ENCODE data around the gene PPM1H.

Gene PPM1H

DNA sequence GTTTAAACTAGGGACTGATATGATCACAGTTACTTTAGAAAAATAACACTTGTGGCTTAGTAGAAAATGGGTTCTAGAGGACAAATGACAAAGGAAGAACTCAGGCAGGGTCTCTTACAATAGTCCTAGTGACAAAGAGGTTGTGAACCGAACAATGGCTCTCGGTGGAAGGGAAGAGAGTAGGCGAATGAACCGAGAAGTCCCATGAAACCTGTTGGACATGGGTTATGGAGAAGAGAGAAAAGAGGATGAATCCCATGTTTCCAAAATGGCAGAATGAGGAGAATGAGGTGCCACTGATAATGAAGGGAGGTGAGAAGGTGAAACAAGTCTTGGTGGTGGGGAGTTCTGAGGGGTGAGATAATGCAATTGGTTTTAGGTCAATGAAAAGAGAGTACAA, 94.1 kb downstream of the PPM1H start:
- no peak for DNase-seq (ENCODE audit: low read depth, low spot score)
- Histone ChIP-seq H3K27ac (no peak overlapping the region), H3K9ac (ENCODE audit: insufficient read length) (no peak overlapping the region), H3K9me3 (ENCODE audit: low read depth, low read length) (no peaks in the 10 kb centered on the region), H3K4me3 (no peak overlapping the region), H3K36me3 (ENCODE audit: insufficient read depth, low read length) (no peaks in the 10 kb centered on the region)
- TF ChIP-seq FOXP2 (optimal IDR thresholded peaks at IDR 0.05; ENCODE audit: control extremely low read depth, extremely low read length, insufficient read depth): no peak
- no peak for TF ChIP-seq EZH2 (IDR thresholded peaks at IDR 0.05)
- no peak for TF ChIP-seq POLR2AphosphoS5 (IDR thresholded peaks at IDR 0.05; ENCODE audit: borderline replicate concordance, low read depth, low read length)

DNA sequence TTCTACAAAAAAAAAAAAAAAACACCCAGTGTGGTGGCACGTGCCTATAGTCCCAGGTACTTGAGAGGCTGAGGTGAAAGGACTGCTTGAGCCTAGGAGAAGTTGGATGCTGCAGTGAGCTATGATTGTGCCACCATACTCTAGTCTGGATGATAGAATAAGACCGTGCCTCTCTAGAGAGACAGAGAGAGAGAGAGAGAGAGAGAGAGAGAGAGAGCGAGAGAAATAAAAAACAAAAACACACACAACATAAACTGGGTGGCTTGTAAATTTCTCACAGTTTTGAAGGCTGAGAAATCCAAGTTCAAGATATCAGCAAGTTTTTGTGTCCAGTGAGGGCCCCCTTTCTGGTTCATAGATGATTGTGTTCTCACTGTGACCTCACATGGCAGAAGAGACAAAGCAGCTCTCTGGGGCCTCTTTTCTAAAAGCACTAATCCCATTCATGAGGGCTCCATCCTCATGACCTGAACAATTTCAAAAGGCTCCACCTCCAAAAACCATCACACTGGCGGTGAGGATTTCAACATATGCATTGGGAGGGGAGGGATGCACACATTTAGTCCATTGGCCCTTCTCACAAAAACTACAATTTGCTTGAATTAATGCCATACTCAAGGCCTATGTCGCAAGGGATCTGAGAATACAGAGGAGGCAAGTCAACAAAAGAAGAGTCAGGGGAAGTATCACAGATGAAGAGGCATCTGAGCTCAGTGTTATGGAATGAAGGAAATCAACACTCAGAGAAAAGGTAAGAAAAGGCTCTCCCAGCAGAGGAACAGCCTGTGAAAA, 94.9 kb downstream of the PPM1H start:
- H3K27ac ChIP-seq: no peak overlapping the region
- no peak overlapping the region for H3K4me3 ChIP-seq
- TF ChIP-seq POLR2AphosphoS5 (IDR thresholded peaks at IDR 0.05; ENCODE audit: borderline replicate concordance, low read depth, low read length): no peak
- TF ChIP-seq FOXP2 (optimal IDR thresholded peaks at IDR 0.05; ENCODE audit: control extremely low read depth, extremely low read length, insufficient read depth): no peak
- no peak for TF ChIP-seq EZH2 (IDR thresholded peaks at IDR 0.05)
- H3K36me3 ChIP-seq (ENCODE audit: insufficient read depth, low read length): no peaks in the 10 kb centered on the region
- DNase-seq (ENCODE audit: low read depth, low spot score): no peak
- no peak overlapping the region for H3K9ac ChIP-seq (ENCODE audit: insufficient read length)
- H3K9me3 ChIP-seq (ENCODE audit: low read depth, low read length): no peaks in the 10 kb centered on the region

DNA sequence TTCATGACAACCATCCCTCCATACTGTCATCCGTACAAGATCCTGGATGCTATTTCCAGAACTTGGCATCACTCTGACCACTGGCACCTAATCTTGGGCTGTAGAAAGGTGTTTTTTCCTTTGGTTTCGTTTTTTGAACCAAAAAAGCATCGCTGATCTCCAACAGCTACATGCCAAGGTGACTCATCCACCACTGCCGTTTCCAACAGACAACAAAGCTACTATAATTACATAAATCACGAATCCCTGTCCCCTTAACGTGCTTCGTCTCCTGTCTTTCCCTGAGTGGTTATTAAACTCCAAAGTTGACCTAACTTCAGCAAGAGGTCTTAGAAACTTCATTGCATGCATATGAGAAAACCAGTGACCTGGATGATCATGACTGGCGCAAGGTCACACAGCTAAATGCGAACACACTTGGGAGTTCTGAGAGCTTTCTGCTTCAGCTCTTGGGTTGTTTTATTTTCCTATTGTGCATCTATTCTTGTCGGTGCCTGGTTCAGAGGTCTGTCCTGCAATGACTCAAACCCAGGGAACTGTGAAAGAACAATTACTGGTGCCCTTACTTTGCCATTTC, 99.9 kb downstream of the PPM1H start:
- no peak for DNase-seq (ENCODE audit: low read depth, low spot score)
- Histone ChIP-seq H3K9ac (ENCODE audit: insufficient read length) (no peak overlapping the region), H3K36me3 (ENCODE audit: insufficient read depth, low read length) (no peaks in the 10 kb centered on the region), H3K4me3 (no peak overlapping the region), H3K27ac (no peak overlapping the region), H3K9me3 (ENCODE audit: low read depth, low read length) (no peaks in the 10 kb centered on the region)
- TF ChIP-seq EZH2 (IDR thresholded peaks at IDR 0.05) (no peak), POLR2AphosphoS5 (IDR thresholded peaks at IDR 0.05; ENCODE audit: borderline replicate concordance, low read depth, low read length) (no peak), FOXP2 (optimal IDR thresholded peaks at IDR 0.05; ENCODE audit: control extremely low read depth, extremely low read length, insufficient read depth) (no peak)

DNA sequence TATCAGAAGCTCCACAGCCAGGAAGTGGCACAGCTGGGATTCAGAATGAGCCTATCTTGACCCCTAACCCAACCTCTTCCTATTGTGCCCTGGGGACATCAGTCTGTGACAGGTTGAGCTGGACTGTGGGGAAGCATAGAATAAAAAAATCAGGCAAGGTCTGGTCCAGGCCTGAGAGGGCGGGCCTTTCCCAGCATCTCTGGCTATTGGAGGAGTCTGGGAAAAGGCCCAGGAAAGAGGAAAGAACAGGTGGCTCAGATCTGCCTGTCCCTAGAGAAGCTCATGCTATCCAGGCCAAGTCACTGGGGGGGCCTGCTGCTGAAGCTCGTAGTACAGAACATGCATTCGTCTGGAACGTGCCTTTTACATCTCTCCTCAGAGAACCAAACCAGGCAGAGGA, 100.5 kb downstream of the PPM1H start:
- H3K27ac ChIP-seq: no peak overlapping the region
- H3K9ac ChIP-seq (ENCODE audit: insufficient read length): no peak overlapping the region
- no peaks in the 10 kb centered on the region for H3K9me3 ChIP-seq (ENCODE audit: low read depth, low read length)
- no peak for TF ChIP-seq POLR2AphosphoS5 (IDR thresholded peaks at IDR 0.05; ENCODE audit: borderline replicate concordance, low read depth, low read length)
- no peak for TF ChIP-seq EZH2 (IDR thresholded peaks at IDR 0.05)
- TF ChIP-seq FOXP2 (optimal IDR thresholded peaks at IDR 0.05; ENCODE audit: control extremely low read depth, extremely low read length, insufficient read depth): no peak
- no peaks in the 10 kb centered on the region for H3K36me3 ChIP-seq (ENCODE audit: insufficient read depth, low read length)
- DNase-seq (ENCODE audit: low read depth, low spot score): no peak
- H3K4me3 ChIP-seq: no peak overlapping the region

DNA sequence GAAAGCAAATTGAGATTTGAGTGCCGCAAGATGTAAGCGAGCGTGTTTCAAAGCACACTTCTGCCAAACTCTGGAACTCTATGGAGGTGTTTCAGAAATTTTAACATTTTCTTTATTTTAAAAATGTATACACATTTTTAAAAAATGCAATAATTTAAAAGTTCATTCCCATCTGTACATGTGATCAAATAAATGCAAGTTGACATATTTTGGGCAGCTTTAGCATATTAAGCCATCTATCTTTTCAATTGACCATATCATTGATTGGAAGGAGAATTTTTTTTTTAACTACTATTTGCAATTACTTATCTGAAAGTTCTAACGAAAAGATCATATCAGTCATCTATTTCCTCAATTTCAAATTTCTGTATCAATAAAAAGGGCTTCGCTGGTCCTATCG, 101.3 kb downstream of the PPM1H start:
- no peak overlapping the region for H3K9ac ChIP-seq (ENCODE audit: insufficient read length)
- no peak for TF ChIP-seq POLR2AphosphoS5 (IDR thresholded peaks at IDR 0.05; ENCODE audit: borderline replicate concordance, low read depth, low read length)
- no peak for TF ChIP-seq FOXP2 (optimal IDR thresholded peaks at IDR 0.05; ENCODE audit: control extremely low read depth, extremely low read length, insufficient read depth)
- no peak for TF ChIP-seq EZH2 (IDR thresholded peaks at IDR 0.05)
- H3K9me3 ChIP-seq (ENCODE audit: low read depth, low read length): no peaks in the 10 kb centered on the region
- no peak for DNase-seq (ENCODE audit: low read depth, low spot score)
- no peak overlapping the region for H3K4me3 ChIP-seq
- H3K27ac ChIP-seq: no peak overlapping the region
- H3K36me3 ChIP-seq (ENCODE audit: insufficient read depth, low read length): no peaks in the 10 kb centered on the region

DNA sequence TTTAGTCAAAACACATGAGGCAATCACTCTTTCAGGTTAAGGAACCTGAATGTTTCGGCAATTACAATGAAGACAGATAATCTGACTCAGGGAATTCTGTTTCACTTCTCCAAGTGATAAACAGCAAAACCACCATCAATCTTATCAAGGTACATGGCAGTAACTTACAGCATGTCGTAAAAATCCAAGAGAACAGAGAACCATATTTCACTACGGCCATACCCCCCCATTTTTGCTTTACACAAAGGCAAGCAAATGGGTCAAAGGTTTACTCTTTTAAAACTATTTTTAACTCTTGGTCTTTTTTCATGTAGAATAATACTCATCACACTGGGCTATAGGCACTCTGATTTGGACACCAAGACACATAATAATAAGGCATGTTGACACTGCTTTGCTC, 102.4 kb downstream of the PPM1H start:
- Histone ChIP-seq H3K27ac (no peak overlapping the region), H3K4me3 (no peak overlapping the region), H3K9ac (ENCODE audit: insufficient read length) (no peak overlapping the region), H3K9me3 (ENCODE audit: low read depth, low read length) (no peaks in the 10 kb centered on the region), H3K36me3 (ENCODE audit: insufficient read depth, low read length) (no peaks in the 10 kb centered on the region)
- no peak for DNase-seq (ENCODE audit: low read depth, low spot score)
- no peak for TF ChIP-seq FOXP2 (optimal IDR thresholded peaks at IDR 0.05; ENCODE audit: control extremely low read depth, extremely low read length, insufficient read depth)
- no peak for TF ChIP-seq EZH2 (IDR thresholded peaks at IDR 0.05)
- no peak for TF ChIP-seq POLR2AphosphoS5 (IDR thresholded peaks at IDR 0.05; ENCODE audit: borderline replicate concordance, low read depth, low read length)

DNA sequence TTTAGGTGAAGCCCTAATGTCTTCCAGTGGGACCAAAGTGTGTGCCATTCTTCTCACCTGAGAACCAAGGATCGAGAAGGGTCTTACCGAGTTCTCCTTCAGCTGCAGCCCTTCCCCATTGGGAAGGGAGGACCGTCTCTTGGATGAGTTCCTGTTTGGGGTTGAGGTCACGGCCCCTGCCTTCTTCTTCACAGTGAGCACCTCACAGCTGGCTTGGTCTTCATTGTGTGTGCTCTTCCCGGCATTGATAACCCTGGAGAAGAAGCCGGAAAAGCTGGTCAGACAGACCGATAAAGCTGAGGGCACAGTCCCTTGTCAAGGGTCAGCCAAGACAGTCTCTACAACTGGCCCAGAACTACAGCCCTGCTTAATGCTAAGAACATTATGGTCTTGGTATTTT, 102.9 kb downstream of the PPM1H start:
- H3K27ac ChIP-seq: no peak overlapping the region
- H3K9me3 ChIP-seq (ENCODE audit: low read depth, low read length): no peaks in the 10 kb centered on the region
- H3K36me3 ChIP-seq (ENCODE audit: insufficient read depth, low read length): no peaks in the 10 kb centered on the region
- DNase-seq (ENCODE audit: low read depth, low spot score): no peak
- H3K4me3 ChIP-seq: no peak overlapping the region
- TF ChIP-seq EZH2 (IDR thresholded peaks at IDR 0.05) (no peak), FOXP2 (optimal IDR thresholded peaks at IDR 0.05; ENCODE audit: control extremely low read depth, extremely low read length, insufficient read depth) (no peak), POLR2AphosphoS5 (IDR thresholded peaks at IDR 0.05; ENCODE audit: borderline replicate concordance, low read depth, low read length) (no peak)
- no peak overlapping the region for H3K9ac ChIP-seq (ENCODE audit: insufficient read length)

DNA sequence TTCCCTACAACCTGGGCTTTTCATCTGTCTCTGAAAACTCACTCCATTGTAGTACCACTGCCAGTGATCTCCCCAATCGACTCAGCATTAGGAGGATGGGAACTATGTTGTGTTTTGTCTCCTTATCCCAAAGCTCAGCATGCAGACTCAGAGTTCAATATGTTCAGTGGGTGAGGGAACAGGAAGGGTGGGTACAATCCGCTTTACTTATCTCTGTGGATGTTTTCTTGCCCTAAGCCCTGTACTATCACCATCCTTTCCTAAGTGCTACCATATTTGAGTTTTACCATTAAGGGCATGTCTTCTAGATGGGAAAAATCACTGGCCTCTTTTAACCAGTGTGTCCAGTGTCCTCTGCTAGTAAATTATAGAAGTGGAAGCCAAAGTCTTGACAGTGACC, 107.1 kb downstream of the PPM1H start:
- Histone ChIP-seq H3K9ac (ENCODE audit: insufficient read length) (no peak overlapping the region), H3K9me3 (ENCODE audit: low read depth, low read length) (no peaks in the 10 kb centered on the region), H3K27ac (no peak overlapping the region), H3K4me3 (no peak overlapping the region), H3K36me3 (ENCODE audit: insufficient read depth, low read length) (no peaks in the 10 kb centered on the region)
- no peak for DNase-seq (ENCODE audit: low read depth, low spot score)
- TF ChIP-seq EZH2 (IDR thresholded peaks at IDR 0.05) (no peak), POLR2AphosphoS5 (IDR thresholded peaks at IDR 0.05; ENCODE audit: borderline replicate concordance, low read depth, low read length) (no peak), FOXP2 (optimal IDR thresholded peaks at IDR 0.05; ENCODE audit: control extremely low read depth, extremely low read length, insufficient read depth) (no peak)

Data from SK-N-MC (cell line).